Measurements from ENCODE around the gene SAT2. TPM values are rescaled to one million over a fixed set of nuclear protein-coding genes. Genes with fewer than 3 reads are reported as not detected.

Gene SAT2
- total and polyA plus RNA-seq, 2 of the 13 experiments (the other 11 are each of a cell fraction or from before 2014, with no cell fraction given), result 37.6 to 93.7 TPM

DNA sequence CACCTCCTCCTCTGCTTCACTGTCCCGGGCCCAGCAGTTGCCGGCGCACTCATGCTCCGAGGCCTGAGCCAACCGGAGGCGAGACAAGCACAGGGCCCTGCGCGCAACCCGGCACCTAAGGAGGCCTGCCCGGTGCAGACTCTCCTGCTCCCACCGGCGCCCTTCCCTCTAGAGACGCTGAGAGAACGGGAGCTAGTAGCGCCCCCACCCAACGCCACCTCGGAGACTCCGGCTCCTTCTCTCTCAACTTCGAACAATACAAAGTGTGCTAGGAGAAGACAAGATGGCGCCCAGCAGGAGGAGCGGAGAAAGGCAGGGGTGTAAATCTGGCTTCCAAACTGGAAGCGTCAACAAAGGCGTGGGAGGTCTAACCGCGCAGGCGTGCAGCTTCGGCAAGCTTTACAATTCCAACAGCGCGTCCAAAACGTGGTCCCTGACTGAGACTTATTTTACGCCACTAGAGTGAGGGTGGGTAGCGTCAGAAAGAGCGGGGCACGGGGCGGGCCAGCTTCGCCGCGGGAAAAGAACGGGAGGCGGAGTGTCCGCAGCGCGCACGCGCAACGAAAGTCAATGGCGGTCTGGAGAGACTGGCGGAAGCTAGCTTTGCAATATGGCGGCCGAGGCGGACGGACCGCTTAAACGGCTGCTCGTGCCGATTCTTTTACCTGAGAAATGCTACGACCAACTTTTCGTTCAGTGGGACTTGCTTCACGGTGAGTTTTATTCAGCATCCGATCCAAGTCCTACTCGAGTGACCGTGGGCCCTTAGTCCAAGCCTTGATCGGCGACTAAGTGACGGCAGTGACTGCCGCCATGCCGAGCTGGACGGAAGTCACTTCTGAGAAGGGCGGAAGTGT is 44.1 kb downstream of the SAT2 start, which contains the start of gene MPDU1 (continued):
- TF ChIP-seq, protein P1, sequence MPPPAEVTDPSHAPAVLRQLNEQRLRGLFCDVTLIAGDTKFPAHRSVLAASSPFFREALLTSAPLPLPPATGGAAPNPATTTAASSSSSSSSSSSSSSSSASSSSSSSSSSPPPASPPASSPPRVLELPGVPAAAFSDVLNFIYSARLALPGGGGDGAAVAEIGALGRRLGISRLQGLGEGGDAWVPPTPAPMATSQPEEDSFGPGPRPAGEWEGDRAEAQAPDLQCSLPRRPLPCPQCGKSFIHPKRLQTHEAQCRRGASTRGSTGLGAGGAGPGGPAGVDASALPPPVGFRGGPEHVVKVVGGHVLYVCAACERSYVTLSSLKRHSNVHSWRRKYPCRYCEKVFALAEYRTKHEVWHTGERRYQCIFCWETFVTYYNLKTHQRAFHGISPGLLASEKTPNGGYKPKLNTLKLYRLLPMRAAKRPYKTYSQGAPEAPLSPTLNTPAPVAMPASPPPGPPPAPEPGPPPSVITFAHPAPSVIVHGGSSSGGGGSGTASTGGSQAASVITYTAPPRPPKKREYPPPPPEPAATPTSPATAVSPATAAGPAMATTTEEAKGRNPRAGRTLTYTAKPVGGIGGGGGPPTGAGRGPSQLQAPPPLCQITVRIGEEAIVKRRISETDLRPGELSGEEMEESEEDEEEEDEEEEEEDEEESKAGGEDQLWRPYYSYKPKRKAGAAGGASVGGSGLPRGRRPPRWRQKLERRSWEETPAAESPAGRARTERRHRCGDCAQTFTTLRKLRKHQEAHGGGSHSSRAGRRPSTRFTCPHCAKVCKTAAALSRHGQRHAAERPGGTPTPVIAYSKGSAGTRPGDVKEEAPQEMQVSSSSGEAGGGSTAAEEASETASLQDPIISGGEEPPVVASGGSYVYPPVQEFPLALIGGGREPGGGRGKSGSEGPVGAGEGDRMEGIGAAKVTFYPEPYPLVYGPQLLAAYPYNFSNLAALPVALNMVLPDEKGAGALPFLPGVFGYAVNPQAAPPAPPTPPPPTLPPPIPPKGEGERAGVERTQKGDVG (CRISPR knock-in tag; IDR thresholded peaks at IDR 0.05; ENCODE audit: borderline replicate concordance), result peak; percentile 54; the same call in 1 of the 2 replicates
- TF ChIP-seq SRSF9 (IDR thresholded peaks at IDR 0.05; ENCODE audit: borderline replicate concordance, insufficient read depth, low read depth, low read length, poor library complexity, severe bottlenecking), result no peak
- TF ChIP-seq ZNF629 (CRISPR knock-in tag; conservative IDR thresholded peaks at IDR 0.05), result no peak
- TF ChIP-seq, protein P2, sequence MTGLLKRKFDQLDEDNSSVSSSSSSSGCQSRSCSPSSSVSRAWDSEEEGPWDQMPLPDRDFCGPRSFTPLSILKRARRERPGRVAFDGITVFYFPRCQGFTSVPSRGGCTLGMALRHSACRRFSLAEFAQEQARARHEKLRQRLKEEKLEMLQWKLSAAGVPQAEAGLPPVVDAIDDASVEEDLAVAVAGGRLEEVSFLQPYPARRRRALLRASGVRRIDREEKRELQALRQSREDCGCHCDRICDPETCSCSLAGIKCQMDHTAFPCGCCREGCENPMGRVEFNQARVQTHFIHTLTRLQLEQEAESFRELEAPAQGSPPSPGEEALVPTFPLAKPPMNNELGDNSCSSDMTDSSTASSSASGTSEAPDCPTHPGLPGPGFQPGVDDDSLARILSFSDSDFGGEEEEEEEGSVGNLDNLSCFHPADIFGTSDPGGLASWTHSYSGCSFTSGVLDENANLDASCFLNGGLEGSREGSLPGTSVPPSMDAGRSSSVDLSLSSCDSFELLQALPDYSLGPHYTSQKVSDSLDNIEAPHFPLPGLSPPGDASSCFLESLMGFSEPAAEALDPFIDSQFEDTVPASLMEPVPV (CRISPR knock-in tag; IDR thresholded peaks at IDR 0.05), result peak; percentile 95; the same call in 1 of the 2 replicates
- TF ChIP-seq, protein P3, sequence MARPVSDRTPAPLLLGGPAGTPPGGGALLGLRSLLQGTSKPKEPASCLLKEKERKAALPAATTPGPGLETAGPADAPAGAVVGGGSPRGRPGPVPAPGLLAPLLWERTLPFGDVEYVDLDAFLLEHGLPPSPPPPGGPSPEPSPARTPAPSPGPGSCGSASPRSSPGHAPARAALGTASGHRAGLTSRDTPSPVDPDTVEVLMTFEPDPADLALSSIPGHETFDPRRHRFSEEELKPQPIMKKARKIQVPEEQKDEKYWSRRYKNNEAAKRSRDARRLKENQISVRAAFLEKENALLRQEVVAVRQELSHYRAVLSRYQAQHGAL (CRISPR knock-in tag; IDR thresholded peaks at IDR 0.05; ENCODE audit: not compliant biosample characterization), result peak; percentile 83
- TF ChIP-seq ZNF354B (CRISPR knock-in tag; IDR thresholded peaks at IDR 0.05), result 0 out of 2 replicates have a peak, but pooled peaks have one; percentile 88
- peak; percentile 93 for TF ChIP-seq KDM2A (CRISPR knock-in tag; IDR thresholded peaks at IDR 0.05; ENCODE audit: borderline replicate concordance, low read depth)
- TF ChIP-seq, protein P4, sequence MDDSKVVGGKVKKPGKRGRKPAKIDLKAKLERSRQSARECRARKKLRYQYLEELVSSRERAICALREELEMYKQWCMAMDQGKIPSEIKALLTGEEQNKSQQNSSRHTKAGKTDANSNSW (CRISPR knock-in tag; IDR thresholded peaks at IDR 0.05; ENCODE audit: borderline replicate concordance), result peak; percentile 67; the same call in 1 of the 2 replicates
- 0 out of 2 replicates have a peak, but pooled peaks have one; percentile 19 for TF ChIP-seq RXRB (CRISPR knock-in tag; IDR thresholded peaks at IDR 0.05; ENCODE audit: borderline replicate concordance)
- TF ChIP-seq, protein P5, sequence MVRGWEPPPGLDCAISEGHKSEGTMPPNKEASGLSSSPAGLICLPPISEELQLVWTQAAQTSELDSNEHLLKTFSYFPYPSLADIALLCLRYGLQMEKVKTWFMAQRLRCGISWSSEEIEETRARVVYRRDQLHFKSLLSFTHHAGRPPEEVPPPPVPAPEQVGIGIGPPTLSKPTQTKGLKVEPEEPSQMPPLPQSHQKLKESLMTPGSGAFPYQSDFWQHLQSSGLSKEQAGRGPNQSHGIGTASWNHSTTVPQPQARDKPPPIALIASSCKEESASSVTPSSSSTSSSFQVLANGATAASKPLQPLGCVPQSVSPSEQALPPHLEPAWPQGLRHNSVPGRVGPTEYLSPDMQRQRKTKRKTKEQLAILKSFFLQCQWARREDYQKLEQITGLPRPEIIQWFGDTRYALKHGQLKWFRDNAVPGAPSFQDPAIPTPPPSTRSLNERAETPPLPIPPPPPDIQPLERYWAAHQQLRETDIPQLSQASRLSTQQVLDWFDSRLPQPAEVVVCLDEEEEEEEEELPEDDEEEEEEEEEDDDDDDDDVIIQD (CRISPR knock-in tag; IDR thresholded peaks at IDR 0.05; ENCODE audit: low read depth), result no peak
- no peak for TF ChIP-seq FOXA1 (IDR thresholded peaks at IDR 0.05)
- peak; percentile 39; the same call in 1 of the 2 replicates for TF ChIP-seq FOXA1 (CRISPR knock-in tag; IDR thresholded peaks at IDR 0.05)
- TF ChIP-seq KDM4B (CRISPR knock-in tag; IDR thresholded peaks at IDR 0.05), result 0 out of 2 replicates have a peak, but pooled peaks have one; percentile 13
- TF ChIP-seq, protein P6, sequence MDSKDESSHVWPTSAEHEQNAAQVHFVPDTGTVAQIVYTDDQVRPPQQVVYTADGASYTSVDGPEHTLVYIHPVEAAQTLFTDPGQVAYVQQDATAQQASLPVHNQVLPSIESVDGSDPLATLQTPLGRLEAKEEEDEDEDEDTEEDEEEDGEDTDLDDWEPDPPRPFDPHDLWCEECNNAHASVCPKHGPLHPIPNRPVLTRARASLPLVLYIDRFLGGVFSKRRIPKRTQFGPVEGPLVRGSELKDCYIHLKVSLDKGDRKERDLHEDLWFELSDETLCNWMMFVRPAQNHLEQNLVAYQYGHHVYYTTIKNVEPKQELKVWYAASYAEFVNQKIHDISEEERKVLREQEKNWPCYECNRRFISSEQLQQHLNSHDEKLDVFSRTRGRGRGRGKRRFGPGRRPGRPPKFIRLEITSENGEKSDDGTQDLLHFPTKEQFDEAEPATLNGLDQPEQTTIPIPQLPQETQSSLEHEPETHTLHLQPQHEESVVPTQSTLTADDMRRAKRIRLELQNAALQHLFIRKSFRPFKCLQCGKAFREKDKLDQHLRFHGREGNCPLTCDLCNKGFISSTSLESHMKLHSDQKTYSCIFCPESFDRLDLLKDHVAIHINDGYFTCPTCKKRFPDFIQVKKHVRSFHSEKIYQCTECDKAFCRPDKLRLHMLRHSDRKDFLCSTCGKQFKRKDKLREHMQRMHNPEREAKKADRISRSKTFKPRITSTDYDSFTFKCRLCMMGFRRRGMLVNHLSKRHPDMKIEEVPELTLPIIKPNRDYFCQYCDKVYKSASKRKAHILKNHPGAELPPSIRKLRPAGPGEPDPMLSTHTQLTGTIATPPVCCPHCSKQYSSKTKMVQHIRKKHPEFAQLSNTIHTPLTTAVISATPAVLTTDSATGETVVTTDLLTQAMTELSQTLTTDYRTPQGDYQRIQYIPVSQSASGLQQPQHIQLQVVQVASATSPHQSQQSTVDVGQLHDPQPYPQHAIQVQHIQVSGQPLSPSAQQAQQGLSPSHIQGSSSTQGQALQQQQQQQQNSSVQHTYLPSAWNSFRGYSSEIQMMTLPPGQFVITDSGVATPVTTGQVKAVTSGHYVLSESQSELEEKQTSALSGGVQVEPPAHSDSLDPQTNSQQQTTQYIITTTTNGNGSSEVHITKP (CRISPR knock-in tag; IDR thresholded peaks at IDR 0.05; ENCODE audit: low read depth), result 0 out of 2 replicates have a peak, but pooled peaks have one; percentile 20

Data from HepG2 (cell line).